Endothelial cell of umbilical vein (primary cell): ENCODE measurements around the gene DGCR8. TPM values are rescaled to one million over a fixed set of nuclear protein-coding genes. Genes with fewer than 3 reads are reported as not detected.

Experiments used
- BruUV-seq: library from RNA; stranded (reverse); fragments of 400-500 nt; replicated peaks from 2 replicates; lab custom pipeline; 2021; lab: Mats Ljungman, UMichigan
- CTCF ChIA-PET: fragments of 300-600, 350-600 bp; sonication (Branson Sonifier 250); formaldehyde crosslinking; loops from one replicate; lab custom pipeline; 2021; ENCODE audit warnings: antibody characterized with exemption, inconsistent platforms; lab: Charles Lee
- POLR2A ChIA-PET: fragments of 300-600, 350-600 bp; sonication (Branson Sonifier 250); formaldehyde crosslinking; loops from one replicate; lab custom pipeline; 2021; ENCODE audit warnings: antibody characterized with exemption, inconsistent platforms; lab: Charles Lee
- DNase-seq: peaks from one replicate; pipeline ENCODE4 v3.0.0-alpha.2; 2011; ENCODE audit warnings: low read depth, low spot score
- FAIRE-seq: peaks from 2 replicates; lab custom pipeline; 2011; peaks lifted over from hg19 to GRCh38; lab: Jason Lieb, UNC
- H2AFZ ChIP-seq: 2 replicates; pipeline ENCODE4 v1.6.0; 2012; ENCODE audit warnings: low read depth, low read length, control low read depth, inconsistent platforms
- H3K27ac ChIP-seq: 2 replicates; pipeline ENCODE4 v1.5.1; 2011; ENCODE audit warnings: low read depth, mild to moderate bottlenecking, control low read depth, low read length, moderate library complexity; ENCODE audit not compliant: insufficient read depth
- H3K27me3 ChIP-seq, 2 experiments: 2 replicates each; pipeline versions ENCODE4 v1.6.0 to v1.6.1; 2011; ENCODE audit warnings: low read length in 2 of 2, mixed read lengths in 1 of 2; ENCODE audit not compliant: control insufficient read depth in 2 of 2, insufficient read depth in 2 of 2
- H3K36me3 ChIP-seq, 2 experiments: 2 replicates in 1 of 2; 3 replicates in 1 of 2; pipeline ENCODE4 v1.5.1; 2011; ENCODE audit warnings: low read length in 2 of 2, mild to moderate bottlenecking in 1 of 2, moderate library complexity in 1 of 2; ENCODE audit not compliant: control insufficient read depth in 2 of 2, insufficient read depth in 2 of 2; ENCODE audit errors: extremely low read depth in 1 of 2
- H3K4me1 ChIP-seq: 3 replicates; pipeline ENCODE4 v1.5.1; 2011; ENCODE audit warnings: mild to moderate bottlenecking, low read length; ENCODE audit not compliant: control insufficient read depth, insufficient read depth; ENCODE audit errors: extremely low read depth
- H3K4me2 ChIP-seq: 2 replicates; pipeline ENCODE4 v1.6.1; 2011; ENCODE audit warnings: low read length, control low read depth, mixed read lengths; ENCODE audit not compliant: insufficient read depth
- H3K4me3 ChIP-seq, 3 experiments: fragments of 200-600 bp in 1 of 3; sonication (generic), shearing (Covaris generic) in 1 of 3; replicated peaks in 1 of 3; 2 replicates each; pipeline ENCODE4 v1.5.1; 2011 to 2016; ENCODE audit warnings: control low read depth in 3 of 3, low read length in 3 of 3, mild to moderate bottlenecking in 2 of 3, inconsistent platforms in 1 of 3, low read depth in 1 of 3, moderate library complexity in 1 of 3; ENCODE audit not compliant: insufficient read depth in 1 of 3
- H3K79me2 ChIP-seq: 2 replicates; pipeline ENCODE4 v1.6.0; 2012; ENCODE audit warnings: low read length, inconsistent platforms; ENCODE audit not compliant: control insufficient read depth, insufficient read depth
- H3K9ac ChIP-seq: replicated peaks from 2 replicates; pipeline ENCODE3; 2011; ENCODE audit warnings: low read length, control low read depth; ENCODE audit not compliant: insufficient read depth; ENCODE audit errors: extremely low read depth
- H3K9me1 ChIP-seq: replicated peaks from 3 replicates; pipeline ENCODE4 v1.6.0; 2011; ENCODE audit warnings: mild to moderate bottlenecking, low read length; ENCODE audit not compliant: control insufficient read depth, insufficient read depth; ENCODE audit errors: extremely low read depth
- H3K9me3 ChIP-seq: replicated peaks from 2 replicates; pipeline ENCODE4 v1.5.1; 2012; ENCODE audit warnings: low read length, inconsistent platforms; ENCODE audit not compliant: control insufficient read depth, insufficient read depth
- H4K20me1 ChIP-seq: replicated peaks from 2 replicates; pipeline ENCODE3; 2011; ENCODE audit warnings: mild to moderate bottlenecking, low read length; ENCODE audit not compliant: control insufficient read depth, insufficient read depth; ENCODE audit errors: extremely low read depth
- CTCF ChIP-seq, 2 donors: IDR thresholded peaks; 1 replicate in 1 of 2; 2 replicates in 1 of 2; pipeline ENCODE4 v1.5.1; 2011; ENCODE audit warnings: low read length in 2 of 2, mild to moderate bottlenecking in 2 of 2, moderate library complexity in 2 of 2, control low read depth in 1 of 2, inconsistent platforms in 1 of 2, low read depth in 1 of 2; ENCODE audit not compliant: insufficient read depth in 1 of 2; ENCODE audit errors: extremely low read depth in 1 of 2
- EZH2 ChIP-seq: IDR thresholded peaks from 2 replicates; pipeline ENCODE4 v1.6.1; 2012; ENCODE audit warnings: borderline replicate concordance, low read depth, mild to moderate bottlenecking, moderate library complexity, low read length, inconsistent platforms; ENCODE audit not compliant: severe bottlenecking
- FOS ChIP-seq: IDR thresholded peaks from 2 replicates; pipeline ENCODE4 v1.6.1; 2011; ENCODE audit warnings: mild to moderate bottlenecking, low read length, moderate library complexity, borderline replicate concordance; ENCODE audit not compliant: insufficient read depth
- JUN ChIP-seq: IDR thresholded peaks from 2 replicates; pipeline ENCODE4 v1.6.1; 2011; ENCODE audit warnings: borderline replicate concordance, low read depth; ENCODE audit not compliant: insufficient read length, insufficient read depth
- MAX ChIP-seq: IDR thresholded peaks from 2 replicates; pipeline ENCODE4 v1.6.1; 2011; ENCODE audit not compliant: insufficient read depth, insufficient read length
- POLR2AphosphoS5 ChIP-seq: IDR thresholded peaks from 2 replicates; pipeline ENCODE4 v1.6.1; 2012; ENCODE audit warnings: low read depth, mild to moderate bottlenecking, control low read depth, low read length, moderate library complexity; ENCODE audit not compliant: insufficient read depth
- dilution Hi-C: fragments of 300-500 bp; cut with MboI; formaldehyde crosslinking; loops from one replicate; pipeline ENCODE4 v1.15.0; 2019; ENCODE audit warnings: low sequenced_read_pairs; ENCODE audit not compliant: extremely low pct_ligation_motif_present
- intact Hi-C: fragments of 100-400 bp; cut with micrococcal nuclease; formaldehyde crosslinking; loops from one replicate; pipeline ENCODE4 v1.10.0; 2022
- polyA plus RNA-seq, 4 experiments: library from polyadenylated mRNA; depleted of rRNA in 3 of 4; stranded (reverse) in 3 of 4; unstranded in 1 of 4; fragments of >200 nt; gene quantifications; 2 replicates each; pipeline versions ENCODE4 v1.2.1 to v1.2.3, GENCODE V29; 2011 to 2012; ENCODE audit warnings: missing spikeins in 1 of 4
- total RNA-seq: library from RNA; stranded (reverse); gene quantifications from 2 replicates; pipeline ENCODE4 v1.2.3, GENCODE V29; 2021

The DGCR8 gene
- total and polyA plus RNA-seq, 2 donors (not counting 3 experiments of a cell fraction or from before 2014, with no cell fraction given) = 32.7 to 64.2 TPM

DNA sequence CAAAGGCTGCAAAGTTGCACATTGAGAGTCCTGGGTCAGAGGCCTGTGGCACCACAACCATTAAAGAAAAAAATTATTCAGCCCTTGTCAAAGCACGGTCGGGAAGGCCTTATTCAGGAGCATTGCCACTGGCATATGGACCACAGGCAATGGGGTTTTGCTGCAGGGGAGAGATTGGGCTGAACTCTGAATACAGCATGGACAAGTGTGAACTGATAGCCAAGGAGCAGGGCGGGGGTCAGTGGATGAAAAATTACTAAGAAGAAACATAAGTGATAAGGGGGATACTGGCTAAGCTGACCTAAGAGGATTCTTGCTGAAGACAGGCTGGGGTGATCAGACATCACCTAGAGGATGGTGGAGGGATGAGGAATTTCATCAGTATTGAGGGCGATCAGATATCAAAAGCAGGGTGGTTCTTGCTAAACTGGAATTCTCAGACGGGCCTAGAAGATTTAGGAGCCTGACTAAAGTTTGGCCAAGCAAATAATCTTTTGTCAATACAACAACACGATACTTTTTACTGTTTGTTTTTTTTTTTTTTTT, 3.3 kb upstream of the DGCR8 start:
- H3K9me3 ChIP-seq = no peaks in the 10 kb centered on the region
- peaks cover 14% of the 10 kb centered on the region for H3K79me2 ChIP-seq
- BruUV-seq = no TSS peak
- ChIA-PET POLR2A (no interaction called here), CTCF (no interaction called here)
- DNase-seq = no peak
- no peak overlapping the region for H2AFZ ChIP-seq
- TF ChIP-seq MAX = no peak
- no peak for TF ChIP-seq FOS
- no peak for TF ChIP-seq EZH2
- TF ChIP-seq CTCF (IDR thresholded peaks at IDR 0.05; ENCODE audit: extremely low read depth in 1 of 2, insufficient read depth in 1 of 2, low read depth in 1 of 2, low read length in 2 of 2) = no peak
- TF ChIP-seq POLR2AphosphoS5 = no peak
- TF ChIP-seq JUN = no peak
- no peaks in the 10 kb centered on the region for H3K9me1 ChIP-seq
- no peak overlapping the region for H3K4me3 ChIP-seq
- H4K20me1 ChIP-seq = no peaks in the 10 kb centered on the region
- no peak overlapping the region for H3K4me2 ChIP-seq
- FAIRE-seq = no peak
- no peak overlapping the region for H3K27ac ChIP-seq
- H3K27me3 ChIP-seq = no peaks in the 10 kb centered on the region
- no peaks in the 10 kb centered on the region for H3K36me3 ChIP-seq
- intact Hi-C loops = no loop called here
- H3K4me1 ChIP-seq = peaks cover 5% of the 10 kb centered on the region
- dilution Hi-C loops = no loop called here
- no peak overlapping the region for H3K9ac ChIP-seq
